Activated naive CD8-positive, alpha-beta T cell (primary cell): Measurements from ENCODE around the gene KLK13.

Source experiments
- H3K27ac Mint-ChIP-seq: one replicate; pipeline ENCODE4 v1.8.0; 2021; ENCODE audit warnings: mixed read lengths
- H3K27me3 Mint-ChIP-seq: one replicate; pipeline ENCODE4 v1.8.0; 2021; ENCODE audit warnings: mixed read lengths
- H3K36me3 Mint-ChIP-seq: one replicate; pipeline ENCODE4 v1.8.0; 2021; ENCODE audit warnings: mixed read lengths
- H3K4me1 Mint-ChIP-seq: one replicate; pipeline ENCODE4 v1.8.0; 2021; ENCODE audit warnings: low read depth, mixed read lengths
- H3K4me3 Mint-ChIP-seq: one replicate; pipeline ENCODE4 v1.8.0; 2021; ENCODE audit warnings: mild to moderate bottlenecking, mixed read lengths
- H3K9me3 Mint-ChIP-seq: one replicate; pipeline ENCODE4 v1.8.0; 2021; ENCODE audit warnings: low read depth, mixed read lengths

The KLK13 gene

DNA sequence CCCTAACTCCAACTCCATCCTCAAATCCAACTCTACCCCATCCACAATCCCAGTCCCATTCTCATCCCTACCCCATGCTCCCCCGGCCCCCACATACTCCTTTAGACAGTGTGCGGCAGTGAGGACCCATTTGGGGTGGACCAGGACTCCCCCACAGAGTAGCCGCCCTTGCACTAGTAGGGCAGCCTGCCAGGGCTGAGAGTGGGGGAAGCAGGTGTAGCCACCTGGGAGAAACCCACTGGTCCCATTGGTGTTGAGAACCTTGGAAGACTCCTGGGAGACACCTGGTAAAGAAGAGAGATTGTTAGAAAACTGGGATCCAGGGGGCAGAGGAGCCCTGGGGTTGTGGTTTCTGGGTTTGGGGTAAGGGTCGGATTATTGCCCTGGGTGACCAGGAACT lies 4.6 kb downstream of the KLK13 start:
- peaks cover 4% of the 10 kb centered on the region for H3K4me1 Mint-ChIP-seq
- H3K27ac Mint-ChIP-seq: no peak overlapping the region
- H3K4me3 Mint-ChIP-seq: no peak overlapping the region
- H3K9me3 Mint-ChIP-seq: no peaks in the 10 kb centered on the region
- no peaks in the 10 kb centered on the region for H3K36me3 Mint-ChIP-seq
- H3K27me3 Mint-ChIP-seq: peaks cover 21% of the 10 kb centered on the region

DNA sequence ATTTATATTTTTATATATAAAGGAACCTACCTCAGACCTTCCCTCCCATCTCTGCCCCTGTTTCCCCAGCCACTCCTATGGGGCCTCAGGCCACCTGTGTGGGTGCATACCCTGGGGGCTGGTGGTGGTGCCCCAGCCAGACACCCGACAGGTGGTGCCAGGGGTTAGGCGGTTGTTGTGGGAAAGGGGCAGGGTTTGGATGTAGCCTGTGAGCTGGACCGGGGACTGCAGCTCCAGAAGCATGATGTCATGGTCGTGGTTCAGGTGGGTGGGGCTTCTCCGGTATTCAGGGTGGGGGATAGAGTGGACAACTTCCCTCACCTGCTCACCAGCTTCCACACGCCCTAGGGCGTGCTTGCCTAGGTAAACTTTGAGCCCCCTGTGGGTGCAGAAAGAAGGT lies 5.2 kb downstream of the KLK13 start:
- H3K4me1 Mint-ChIP-seq: peaks cover 3% of the 10 kb centered on the region
- H3K4me3 Mint-ChIP-seq: no peak overlapping the region
- H3K27ac Mint-ChIP-seq: no peak overlapping the region
- no peaks in the 10 kb centered on the region for H3K36me3 Mint-ChIP-seq
- no peaks in the 10 kb centered on the region for H3K9me3 Mint-ChIP-seq
- peaks cover 20% of the 10 kb centered on the region for H3K27me3 Mint-ChIP-seq

DNA sequence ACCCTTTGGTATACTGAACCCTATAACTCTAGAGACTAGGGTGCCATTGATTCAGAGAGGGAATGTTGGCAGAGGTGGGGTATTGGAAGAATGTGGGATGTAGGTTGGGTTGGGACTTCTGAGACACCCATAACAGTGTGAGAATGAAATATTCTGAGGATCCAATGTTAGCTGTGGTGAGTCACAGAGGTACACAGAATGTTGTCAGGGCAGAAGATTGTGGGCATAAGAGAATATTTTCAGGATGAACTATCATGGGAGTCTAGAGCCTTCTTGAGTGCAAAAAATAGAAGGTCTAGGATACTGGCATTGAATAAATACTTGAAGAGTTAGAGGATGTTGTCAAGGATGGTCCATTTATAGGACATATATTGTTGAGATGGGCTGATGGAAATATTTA lies 9.0 kb downstream of the KLK13 start:
- Mint-ChIP-seq H3K27me3 (peaks cover 23% of the 10 kb centered on the region), H3K4me1 (no peaks in the 10 kb centered on the region), H3K27ac (no peak overlapping the region), H3K4me3 (no peak overlapping the region), H3K36me3 (no peaks in the 10 kb centered on the region), H3K9me3 (no peaks in the 10 kb centered on the region)

DNA sequence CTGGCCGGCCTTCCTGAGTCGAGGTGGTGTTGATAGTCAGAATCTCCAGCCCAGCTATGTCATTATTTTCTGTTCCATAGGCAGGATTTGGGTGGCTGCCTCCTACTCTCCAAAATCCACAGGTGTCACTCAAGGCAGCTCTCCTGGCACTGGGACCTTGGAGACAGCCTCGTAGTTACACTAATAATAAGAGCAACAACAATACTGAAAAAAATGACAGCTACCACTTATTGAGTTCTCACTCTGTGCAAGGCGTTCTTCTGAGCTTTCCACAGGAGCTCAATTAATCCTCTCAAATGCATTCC lies 17.9 kb downstream of the KLK13 start:
- Mint-ChIP-seq H3K9me3 (no peaks in the 10 kb centered on the region), H3K36me3 (peaks cover 4% of the 10 kb centered on the region), H3K4me3 (no peak overlapping the region), H3K27me3 (peaks cover 11% of the 10 kb centered on the region), H3K27ac (no peak overlapping the region), H3K4me1 (no peaks in the 10 kb centered on the region)

DNA sequence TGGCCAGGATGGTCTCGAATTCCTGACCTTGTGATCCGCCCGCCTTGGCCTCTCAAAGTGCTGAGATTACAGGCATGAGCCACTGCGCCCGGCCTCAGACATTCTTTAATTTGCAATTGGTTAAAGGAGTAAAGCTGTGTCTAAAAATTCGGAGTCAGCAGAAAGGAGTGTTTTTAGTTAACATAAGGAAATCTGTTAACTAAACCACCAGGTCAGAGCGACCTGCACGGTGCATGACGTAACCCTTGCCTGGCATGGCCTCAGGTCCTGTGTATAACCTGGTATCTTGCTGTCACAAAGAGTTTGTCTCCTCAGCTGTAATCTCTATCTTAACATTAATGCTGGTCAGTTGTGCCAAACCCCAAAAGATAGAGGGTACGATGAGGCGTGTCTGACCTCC lies 20.6 kb downstream of the KLK13 start:
- Mint-ChIP-seq H3K4me1 (no peaks in the 10 kb centered on the region), H3K4me3 (no peak overlapping the region), H3K27ac (no peak overlapping the region), H3K27me3 (peaks cover 5% of the 10 kb centered on the region), H3K9me3 (no peaks in the 10 kb centered on the region), H3K36me3 (no peaks in the 10 kb centered on the region)

DNA sequence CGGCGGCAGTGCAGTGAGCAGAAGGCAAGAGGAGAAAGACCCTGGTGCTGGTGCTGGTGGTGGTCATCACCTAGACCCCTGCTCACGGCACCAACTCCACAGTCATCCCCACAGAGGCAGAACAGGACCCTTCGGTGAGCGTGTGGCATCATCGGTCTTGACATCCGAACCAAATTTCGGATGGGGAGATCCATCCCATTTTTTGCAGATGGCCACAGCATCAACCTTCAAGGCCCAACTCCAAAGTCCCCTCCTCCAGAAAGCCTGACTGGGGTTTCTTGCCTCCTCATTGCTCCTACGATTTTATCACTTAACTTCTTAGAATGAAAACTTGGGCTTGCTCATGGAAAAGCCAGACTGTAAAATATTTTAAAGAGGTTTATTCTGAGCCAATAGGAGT lies 21.4 kb downstream of the KLK13 start:
- H3K27ac Mint-ChIP-seq: no peak overlapping the region
- H3K36me3 Mint-ChIP-seq: no peaks in the 10 kb centered on the region
- H3K9me3 Mint-ChIP-seq: no peaks in the 10 kb centered on the region
- no peaks in the 10 kb centered on the region for H3K27me3 Mint-ChIP-seq
- H3K4me1 Mint-ChIP-seq: no peaks in the 10 kb centered on the region
- H3K4me3 Mint-ChIP-seq: no peak overlapping the region

DNA sequence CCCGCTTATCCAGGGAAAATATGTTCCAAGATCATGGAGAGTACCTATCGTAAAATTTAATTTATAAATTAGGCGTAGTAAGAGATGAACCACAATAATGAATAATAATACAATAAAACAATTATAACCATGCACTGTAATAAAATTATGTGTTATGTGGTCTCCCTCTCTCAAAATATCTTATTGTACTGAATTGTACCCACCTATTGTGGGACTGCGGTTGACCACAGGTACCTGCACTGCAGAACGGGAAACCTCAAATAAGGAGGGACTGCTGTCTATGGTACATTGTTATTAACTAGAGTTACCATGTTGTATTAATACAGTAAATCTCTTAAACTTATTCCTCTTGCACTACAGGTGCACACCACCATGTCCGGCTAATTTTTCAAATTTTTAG lies 24.7 kb downstream of the KLK13 start:
- no peaks in the 10 kb centered on the region for H3K9me3 Mint-ChIP-seq
- no peak overlapping the region for H3K4me3 Mint-ChIP-seq
- no peaks in the 10 kb centered on the region for H3K4me1 Mint-ChIP-seq
- H3K27me3 Mint-ChIP-seq: peaks cover 2% of the 10 kb centered on the region
- no peak overlapping the region for H3K27ac Mint-ChIP-seq
- H3K36me3 Mint-ChIP-seq: no peaks in the 10 kb centered on the region

DNA sequence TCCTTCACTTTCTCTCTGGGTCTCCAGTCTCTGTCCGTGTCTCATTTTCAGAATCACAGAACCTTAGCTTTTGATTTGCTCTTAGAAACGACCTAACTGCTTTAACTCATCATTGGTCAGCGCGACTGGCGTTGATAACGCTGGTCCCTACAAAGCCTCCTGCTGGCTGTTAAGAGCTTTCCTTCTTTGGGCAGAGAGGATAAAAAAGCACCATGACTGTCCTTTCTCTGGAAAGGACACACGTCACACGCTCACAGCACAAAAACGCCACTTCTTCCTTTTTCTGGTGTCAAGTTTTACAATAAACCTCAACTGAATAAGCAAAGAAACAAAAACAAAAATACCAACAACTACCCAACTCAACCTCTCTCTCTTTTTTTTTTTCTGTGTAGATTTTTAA lies 28.4 kb downstream of the KLK13 start:
- no peak overlapping the region for H3K27ac Mint-ChIP-seq
- H3K4me1 Mint-ChIP-seq: no peaks in the 10 kb centered on the region
- H3K27me3 Mint-ChIP-seq: peaks cover 9% of the 10 kb centered on the region
- H3K4me3 Mint-ChIP-seq: no peak overlapping the region
- no peaks in the 10 kb centered on the region for H3K36me3 Mint-ChIP-seq
- H3K9me3 Mint-ChIP-seq: no peaks in the 10 kb centered on the region

DNA sequence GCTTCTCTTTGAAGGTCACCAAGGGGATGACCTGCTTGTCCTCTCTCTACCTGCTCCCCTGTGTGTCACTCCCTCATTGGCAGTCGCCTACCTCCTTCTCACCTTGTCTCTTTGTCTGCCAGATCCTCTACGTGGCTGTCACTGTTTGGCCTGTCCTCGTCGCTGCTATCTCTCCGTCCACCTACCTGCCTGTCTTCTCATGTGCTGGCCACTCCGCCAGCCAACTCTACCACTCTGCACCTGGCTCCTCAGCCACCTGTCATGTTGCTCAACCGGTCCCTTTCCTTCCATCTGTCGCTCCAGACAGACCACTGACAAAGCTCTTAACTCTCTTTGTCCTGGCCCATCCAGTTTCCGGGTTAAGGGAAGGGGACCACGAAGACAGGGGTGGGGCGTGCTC lies 30.2 kb downstream of the KLK13 start, which contains the start of gene KLK12:
Gene KLK12, minus strand, starts transcription at position 299 of the 400 bp plus-strand sequence. CDS start 381 bp downstream, outside the sequence.
- Mint-ChIP-seq H3K27me3 (peaks cover 19% of the 10 kb centered on the region), H3K4me3 (no peak within 1 kb of the TSS), H3K4me1 (no peaks in the 10 kb centered on the region), H3K36me3 (no peaks in the 10 kb centered on the region), H3K9me3 (no peaks in the 10 kb centered on the region), H3K27ac (no peak within 1 kb of the TSS)

DNA sequence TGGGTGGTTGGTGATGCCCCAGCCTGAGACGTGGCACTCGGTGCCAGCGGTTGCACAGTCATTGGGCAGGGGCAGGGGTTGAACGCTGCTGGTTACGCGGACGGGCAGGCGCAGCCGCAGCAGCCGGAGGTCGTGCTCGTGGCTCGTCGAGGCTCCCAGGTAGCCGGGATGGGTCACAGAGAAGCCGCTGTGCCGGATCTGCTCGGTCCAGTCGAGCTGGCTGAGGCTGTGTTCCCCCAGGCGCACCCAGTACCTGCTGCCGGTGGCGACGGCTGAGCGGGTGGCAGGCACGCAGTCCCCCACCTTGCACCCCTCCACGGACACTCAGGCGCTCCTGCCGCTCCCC lies 33.0 kb downstream of the KLK13 start:
- Mint-ChIP-seq H3K36me3 (no peaks in the 10 kb centered on the region), H3K27me3 (peaks cover 27% of the 10 kb centered on the region), H3K27ac (no peak overlapping the region), H3K4me3 (no peak overlapping the region), H3K9me3 (no peaks in the 10 kb centered on the region), H3K4me1 (no peaks in the 10 kb centered on the region)

DNA sequence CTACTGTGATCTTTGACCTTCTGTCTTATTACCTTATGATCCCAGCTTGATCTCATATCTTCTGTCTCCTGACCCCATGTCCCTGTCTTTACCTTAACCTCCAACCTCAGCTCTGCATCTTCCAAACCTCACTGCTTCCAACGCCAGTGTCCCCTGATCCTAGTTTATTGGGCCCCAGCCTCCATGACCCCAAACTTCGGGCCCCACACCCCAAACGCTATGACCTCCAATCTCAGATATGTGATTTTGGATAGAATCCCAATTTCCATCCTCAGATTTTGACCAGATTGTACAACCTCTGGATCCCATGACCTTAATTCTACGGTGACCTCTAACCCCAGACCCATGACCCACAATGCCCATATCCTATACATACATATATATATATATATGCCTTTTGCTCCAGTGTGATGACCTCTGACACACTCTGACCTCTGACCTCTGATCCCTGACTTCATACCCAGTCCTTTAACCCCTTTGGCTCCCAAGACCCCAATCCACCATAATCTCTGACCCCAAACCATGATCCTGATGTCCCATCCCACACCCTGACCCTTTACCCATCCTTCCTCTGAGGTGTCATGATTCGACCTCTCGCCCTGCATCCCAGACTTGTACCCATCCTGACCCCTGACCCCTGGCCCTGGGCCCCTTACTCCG lies 33.5 kb downstream of the KLK13 start:
- no peak overlapping the region for H3K4me3 Mint-ChIP-seq
- H3K27me3 Mint-ChIP-seq: peaks cover 29% of the 10 kb centered on the region
- no peaks in the 10 kb centered on the region for H3K36me3 Mint-ChIP-seq
- no peak overlapping the region for H3K27ac Mint-ChIP-seq
- H3K4me1 Mint-ChIP-seq: no peaks in the 10 kb centered on the region
- no peaks in the 10 kb centered on the region for H3K9me3 Mint-ChIP-seq

DNA sequence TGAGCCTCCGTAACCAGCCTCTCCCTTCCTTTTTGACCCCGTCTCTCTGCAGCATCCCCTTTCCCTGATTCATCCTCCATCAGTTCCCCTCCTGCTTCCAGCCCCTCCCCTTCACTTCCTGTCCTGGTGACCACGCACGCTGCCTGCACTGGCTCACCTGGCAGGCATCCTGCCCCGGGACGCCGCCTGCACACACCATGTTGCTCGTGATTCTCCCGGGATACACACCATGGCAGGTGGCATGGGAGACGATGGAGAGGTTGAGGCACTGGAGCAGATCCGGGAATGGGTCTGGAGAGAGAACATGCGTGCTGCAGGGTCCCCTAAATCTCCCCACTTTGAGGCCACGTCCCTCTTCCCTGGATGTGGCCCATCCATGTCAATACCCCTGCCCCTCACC lies 34.3 kb downstream of the KLK13 start:
- no peaks in the 10 kb centered on the region for H3K36me3 Mint-ChIP-seq
- no peak overlapping the region for H3K4me3 Mint-ChIP-seq
- peaks cover 29% of the 10 kb centered on the region for H3K27me3 Mint-ChIP-seq
- no peak overlapping the region for H3K27ac Mint-ChIP-seq
- no peaks in the 10 kb centered on the region for H3K4me1 Mint-ChIP-seq
- no peaks in the 10 kb centered on the region for H3K9me3 Mint-ChIP-seq

DNA sequence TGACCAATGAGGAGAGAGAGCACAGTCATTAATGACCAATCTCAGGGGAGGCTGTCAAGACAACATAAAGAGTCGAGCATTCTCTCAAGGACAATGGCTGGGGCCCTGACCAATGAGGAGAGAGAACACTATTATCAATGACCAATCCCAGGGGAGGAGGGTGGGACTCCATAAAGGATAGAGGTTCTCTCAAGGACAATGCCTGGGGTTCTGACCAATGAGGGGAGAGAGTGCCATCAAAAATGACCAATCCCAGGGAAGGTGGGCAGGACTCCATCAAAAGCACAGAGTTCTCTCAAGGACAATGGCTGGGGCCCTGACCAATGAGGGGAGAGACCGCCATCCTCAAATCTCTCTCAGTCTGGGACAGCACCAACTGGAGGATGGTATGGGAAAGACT lies 35.2 kb downstream of the KLK13 start:
- no peak overlapping the region for H3K4me3 Mint-ChIP-seq

DNA sequence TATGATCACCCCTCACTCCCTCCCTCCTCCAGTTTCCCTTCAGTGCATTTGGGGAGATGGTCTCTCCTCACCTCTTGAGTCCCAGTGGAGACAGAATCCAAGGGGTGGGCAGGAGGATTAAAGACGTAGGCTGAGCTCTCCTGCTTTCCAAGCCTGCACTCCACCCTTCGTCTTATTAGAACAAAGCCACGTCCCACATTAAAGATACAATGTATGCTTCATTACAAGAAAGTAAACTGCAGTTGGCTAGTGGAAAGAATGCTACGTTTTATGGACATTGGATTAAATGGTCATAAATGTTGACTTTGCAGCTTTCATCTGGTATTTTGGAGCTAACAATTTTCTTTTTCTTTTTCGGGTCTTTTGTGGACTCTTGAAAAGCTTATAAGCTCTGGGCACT lies 37.0 kb downstream of the KLK13 start:
- Mint-ChIP-seq H3K27me3 (peaks cover 26% of the 10 kb centered on the region), H3K9me3 (no peaks in the 10 kb centered on the region), H3K27ac (no peak overlapping the region), H3K4me3 (no peak overlapping the region), H3K36me3 (no peaks in the 10 kb centered on the region), H3K4me1 (no peaks in the 10 kb centered on the region)

More for the DNA sequence above, 35.2 kb downstream of the KLK13 start:
- Mint-ChIP-seq H3K27me3 (peaks cover 29% of the 10 kb centered on the region), H3K36me3 (no peaks in the 10 kb centered on the region), H3K9me3 (no peaks in the 10 kb centered on the region), H3K4me1 (no peaks in the 10 kb centered on the region), H3K27ac (no peak overlapping the region)

DNA sequence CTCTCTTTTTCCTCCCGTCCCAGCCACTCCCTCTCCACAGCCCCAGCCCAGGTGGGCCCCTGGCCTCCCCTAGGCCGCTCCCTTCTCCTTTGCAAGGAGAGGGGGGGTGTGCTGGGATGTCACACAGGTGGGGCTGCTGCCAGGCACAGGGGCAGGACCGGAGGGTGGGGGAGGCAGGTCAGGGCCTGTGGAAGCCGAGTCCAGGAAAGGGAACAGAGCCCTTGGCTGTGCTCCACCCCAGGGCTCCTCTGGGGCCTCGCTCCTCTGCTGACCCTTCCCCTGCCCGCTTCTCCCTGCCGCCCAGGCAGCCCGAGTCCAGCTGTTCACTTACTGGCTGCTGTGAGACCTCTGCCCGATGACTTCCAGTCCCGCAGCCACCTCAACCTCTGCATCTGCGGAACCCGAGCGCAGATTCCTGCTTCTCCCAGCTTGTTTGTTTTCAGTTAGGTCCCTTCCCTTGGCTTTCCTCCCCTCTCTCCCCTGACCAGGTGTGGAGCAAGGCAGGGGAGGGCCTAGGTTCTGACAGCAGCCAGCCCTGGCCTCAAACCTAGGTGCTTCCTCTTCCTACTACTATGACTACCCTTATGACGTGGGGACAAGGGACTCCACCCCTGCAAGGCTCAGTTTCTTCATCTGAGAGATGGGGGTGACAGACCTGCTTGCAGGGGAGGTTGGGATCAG lies 37.6 kb downstream of the KLK13 start:
- Mint-ChIP-seq H3K9me3 (no peaks in the 10 kb centered on the region), H3K27me3 (peaks cover 26% of the 10 kb centered on the region), H3K27ac (no peak overlapping the region)

DNA sequence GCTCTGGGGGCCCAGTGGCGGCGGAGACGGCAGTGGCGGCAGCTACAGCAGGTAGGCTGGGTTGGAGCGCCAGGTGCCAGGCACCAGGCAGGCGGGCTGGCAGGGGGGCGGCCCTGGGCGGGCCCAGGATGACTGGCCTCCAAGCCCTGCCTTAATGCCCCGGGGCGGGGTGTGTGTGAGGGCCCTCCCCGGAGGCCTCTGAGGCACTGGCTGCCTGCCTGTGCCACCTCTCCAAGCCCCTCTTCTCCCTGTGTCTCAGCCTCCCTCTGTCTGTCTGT lies 38.4 kb downstream of the KLK13 start, which contains the start of gene KLK11:
Gene KLK11, minus strand, starts transcription at position 63 of the 278 bp plus-strand sequence. CDS start 985 bp downstream, outside the sequence.
- Mint-ChIP-seq H3K4me1 (no peaks in the 10 kb centered on the region), H3K9me3 (no peaks in the 10 kb centered on the region), H3K27me3 (peaks cover 25% of the 10 kb centered on the region), H3K4me3 (no peak within 1 kb of the TSS), H3K27ac (no peak within 1 kb of the TSS), H3K36me3 (no peaks in the 10 kb centered on the region)

More for the DNA sequence above, 37.6 kb downstream of the KLK13 start:
- H3K4me3 Mint-ChIP-seq: no peak overlapping the region
- H3K36me3 Mint-ChIP-seq: no peaks in the 10 kb centered on the region
- H3K4me1 Mint-ChIP-seq: no peaks in the 10 kb centered on the region
